ENCODE data around the gene SLC9A8. TPM values are rescaled to one million over a fixed set of nuclear protein-coding genes. Genes with fewer than 3 reads are reported as not detected.

The SLC9A8 gene
- total and polyA plus RNA-seq, 2 of the 8 experiments (the other 6 are each of a cell fraction or from before 2014, with no cell fraction given), result 3.2 to 6.2 TPM

DNA sequence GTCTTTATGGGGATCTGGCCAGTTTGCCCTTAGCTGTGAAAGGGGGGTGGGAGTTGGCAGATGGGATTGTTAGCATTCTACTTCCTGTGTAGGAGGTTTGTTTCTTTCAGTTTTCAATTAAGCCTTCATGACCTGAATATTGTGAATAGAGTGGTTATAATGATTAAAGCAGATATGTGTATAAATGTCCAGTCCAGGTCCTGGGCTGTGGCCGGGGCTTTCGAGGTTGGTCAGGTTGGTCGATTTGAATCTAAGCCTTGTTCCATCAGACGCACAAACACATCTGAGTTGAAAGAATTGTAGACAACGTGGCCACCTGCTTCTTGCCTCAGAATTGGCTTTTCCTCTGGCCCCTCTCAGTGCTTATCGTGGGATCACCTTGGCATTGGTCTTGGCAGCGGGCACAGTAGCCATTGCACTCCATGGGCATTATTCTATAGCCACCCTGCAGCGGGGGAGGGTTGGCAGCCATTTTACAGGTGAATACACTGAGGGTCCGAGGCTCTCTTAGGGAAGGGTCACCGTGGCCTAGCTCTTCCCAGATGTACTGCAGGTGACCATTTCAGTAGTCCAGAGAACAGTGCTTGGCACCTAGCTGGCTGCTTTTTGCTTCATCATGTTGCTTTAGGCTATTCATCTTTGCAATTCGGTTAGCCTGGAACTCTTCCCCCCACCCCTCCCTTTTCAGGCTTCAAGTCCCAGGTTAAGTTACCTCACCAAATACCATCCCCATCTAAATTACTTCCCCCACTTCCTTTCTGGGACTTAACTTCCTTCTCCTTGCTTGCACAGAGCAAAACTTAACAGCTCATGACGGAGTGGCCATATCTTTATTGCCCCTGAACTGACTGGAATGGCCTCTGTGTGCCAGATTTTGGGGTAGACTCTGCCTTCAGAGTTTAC lies 124.7 kb downstream of the SLC9A8 start:
- Histone ChIP-seq H3K36me3 (ENCODE audit: control insufficient read depth in 2 of 4, insufficient read depth in 4 of 4, low read length in 3 of 4) (peaks cover 0 to 19% (median 2%) of the 10 kb centered on the region in 4 experiments; a peak in 4 of 8 replicates), H3K14ac (ENCODE audit: insufficient read length) (no peak overlapping the region), H3K18ac (ENCODE audit: extremely low read depth, low read length) (no peak overlapping the region), H3K79me1 (ENCODE audit: low read depth, low read length) (peaks cover 13% of the 10 kb centered on the region), H4K5ac (ENCODE audit: insufficient read length, low read depth, low read length) (no peak overlapping the region), H3K4me1 (replicated peaks in 1 of 4; ENCODE audit: control insufficient read depth in 3 of 4, insufficient read depth in 4 of 4, low read length in 3 of 4) (peaks cover 3 to 14% (median 8%) of the 10 kb centered on the region in 4 experiments; a peak in 5 of 7 replicates), H3K9ac (replicated peaks in 1 of 4; ENCODE audit: extremely low read depth in 1 of 4, low read depth in 3 of 4, low read length in 3 of 4) (peak overlapping the region; percentile 49 to 77 (median 66)), H3K4me3 (ENCODE audit: extremely low read depth in 1 of 4, insufficient read depth in 2 of 4, low read depth in 3 of 4, low read length in 4 of 4) (peak overlapping the region; percentile 74 to 99 (median 91)), H3K27me3 (replicated peaks in 1 of 4; ENCODE audit: control insufficient read depth in 3 of 4, extremely low read depth in 1 of 4, insufficient read depth in 3 of 4, low read length in 3 of 4) (no peaks in the 10 kb centered on the region), H2BK15ac (ENCODE audit: low read length) (no peak overlapping the region), H3K27ac (ENCODE audit: low read depth, low read length) (no peak overlapping the region), H2BK12ac (ENCODE audit: low read depth, low read length) (no peak overlapping the region), H3K56ac (replicated peaks; ENCODE audit: insufficient read length, low read depth, low read length) (no peak overlapping the region), H3K9me3 (ENCODE audit: insufficient read depth in 2 of 2, low read depth in 1 of 2, low read length in 1 of 2) (no peaks in the 10 kb centered on the region), H3K23me2 (ENCODE audit: low read depth, low read length) (peaks cover 7% of the 10 kb centered on the region; the same call in 1 of the 2 replicates), H4K91ac (replicated peaks; ENCODE audit: insufficient read length, low read length) (no peak overlapping the region), H2AFZ (ENCODE audit: low read length) (no peak overlapping the region), H4K8ac (ENCODE audit: extremely low read depth, insufficient read depth, low read length) (no peak overlapping the region), H2BK20ac (ENCODE audit: low read length) (no peak overlapping the region), H2AK5ac (ENCODE audit: low read depth, low read length) (no peak overlapping the region), H3K23ac (ENCODE audit: insufficient read length) (no peak overlapping the region), H2BK5ac (ENCODE audit: low read depth, low read length) (0 out of 2 replicates have a peak overlapping the region, but pooled peaks have one; percentile 4), H3K4ac (replicated peaks; ENCODE audit: insufficient read length, low read depth, low read length) (no peak overlapping the region), H3K79me2 (ENCODE audit: control insufficient read depth in 1 of 2, insufficient read depth in 2 of 2, low read length in 2 of 2) (peaks cover 21 to 58% of the 10 kb centered on the region in 2 experiments), H4K20me1 (replicated peaks in 1 of 2; ENCODE audit: control insufficient read depth in 1 of 2, insufficient read depth in 2 of 2, low read length in 2 of 2) (peaks cover 8 to 10% of the 10 kb centered on the region in 2 experiments), H2BK120ac (replicated peaks; ENCODE audit: low read depth, low read length) (no peak overlapping the region), H3K4me2 (ENCODE audit: insufficient read depth in 1 of 2, low read depth in 2 of 2, low read length in 2 of 2) (peak overlapping the region; percentile 94 to 98)
- CTCF ChIA-PET (ENCODE audit: partially characterized antibody), result interaction anchor here (0.8 to 2.2 kb wide), 9 partner anchors 9 to 242 kb away, joined by 3 to 9 read pairs (median 3); no protein-coding TSS in a partner anchor
- WGBS, 2 experiments (ENCODE audit: extremely low coverage in 1 of 2, insufficient coverage in 1 of 2, insufficient read length in 1 of 2, insufficient replicate concordance in 2 of 2, low coverage in 1 of 2, low lambda C conversion rate in 2 of 2, missing lambda C conversion rate in 1 of 2), result 27% methylated on average over 12 of the region's 12 CpGs; no CpG with 5 or more reads in 1 of the 2 experiments
- POLR2A ChIA-PET (ENCODE audit: partially characterized antibody), result interaction anchor here (1.1 to 1.7 kb wide), 4 partner anchors 14 to 132 kb away, joined by 3 to 5 read pairs (median 4); partner anchors contain the start of gene SNAI1
- DNase-seq (ENCODE audit: low read depth in 1 of 2, low spot score in 2 of 2) (no peak), FAIRE-seq (no peak)
- peak; percentile 79 for TF ChIP-seq YY1 (IDR thresholded peaks at IDR 0.05; ENCODE audit: low read depth, low read length)
- TF ChIP-seq ZNF274 (IDR thresholded peaks at IDR 0.05; ENCODE audit: borderline replicate concordance, extremely low read depth, low read length), result no peak

All from H1 (cell line).